ENCODE data around the gene RBKS.

- no peak for TF ChIP-seq CTCF (CRISPR knock-in tag; IDR thresholded peaks at IDR 0.05)
- no peak for TF ChIP-seq ZNF451 (CRISPR knock-in tag; IDR thresholded peaks at IDR 0.05)
- no peak for TF ChIP-seq E2F1 (CRISPR knock-in tag; IDR thresholded peaks at IDR 0.05)
- no peak for TF ChIP-seq HMGXB3 (CRISPR knock-in tag; IDR thresholded peaks at IDR 0.05; ENCODE audit: borderline replicate concordance)
- TF ChIP-seq RAD51 (IDR thresholded peaks at IDR 0.05; ENCODE audit: borderline replicate concordance): no peak
- TF ChIP-seq LRRFIP1 (CRISPR knock-in tag; conservative IDR thresholded peaks at IDR 0.05): no peak
- TF ChIP-seq FOXP1 (IDR thresholded peaks at IDR 0.05): no peak
- no peak for TF ChIP-seq FOXP1 (CRISPR knock-in tag; IDR thresholded peaks at IDR 0.05)
- TF ChIP-seq ESRRA (CRISPR knock-in tag; IDR thresholded peaks at IDR 0.05; ENCODE audit: low read depth): no peak
Observed at GRCh38 chr2:27808984-27809383, 81.2 kb downstream of the RBKS start.

All from HepG2 (cell line).